ENCODE results near the gene GNG2. TPM values are rescaled to one million over a fixed set of nuclear protein-coding genes. Genes with fewer than 3 reads are reported as not detected.

Gene GNG2
- total and polyA plus RNA-seq, 4 experiments from 2014 or later = 81.3 to 177 (median 122) TPM

GRCh38 chr14:51957950-51958349 lies 97.5 kb downstream of the GNG2 start:
- Mint-ChIP-seq H3K4me3 (no peak overlapping the region), H3K27ac (peak overlapping the region in 2 of 7 donors; percentile 5 to 43), H3K9me3 (peaks cover 7 to 34% (median 17%) of the 10 kb centered on the region in 8 donors), H3K36me3 (peaks cover 78 to 92% of the 10 kb centered on the region in 2 donors), H3K27me3 (no peaks in the 10 kb centered on the region), H3K4me1 (peaks cover 37 to 67% (median 51%) of the 10 kb centered on the region in 4 donors)
- Histone ChIP-seq H3K27me3 (ENCODE audit: insufficient read depth, low read length) (no peaks in the 10 kb centered on the region), H3K36me3 (ENCODE audit: insufficient read depth, low read length) (peaks cover 22% of the 10 kb centered on the region), H3K27ac (ENCODE audit: low read depth, low read length) (no peak overlapping the region), H3K4me1 (ENCODE audit: insufficient read depth, low read length) (peaks cover 23% of the 10 kb centered on the region), H3K9me3 (ENCODE audit: control insufficient read depth in 1 of 2, low read length in 2 of 2) (no peaks in the 10 kb centered on the region), H3K4me3 (ENCODE audit: low read length in 2 of 2) (no peak overlapping the region)
- DNase-seq = no peak
- intact Hi-C loops (cut with micrococcal nuclease) = loop anchor here (5.0 kb wide), 1 partner anchor 111 kb away; no protein-coding TSS in a partner anchor
- ChIA-PET POLR2A (ENCODE audit: partially characterized antibody) (no interaction called here), CTCF (ENCODE audit: partially characterized antibody) (interaction anchor here (0.9 kb wide), 1 partner anchor 182 kb away, joined by 3 read pairs; no protein-coding TSS in a partner anchor)

GRCh38 chr14:51959928-51960327 lies 99.5 kb downstream of the GNG2 start:
- DNase-seq = no peak
- no peaks in the 10 kb centered on the region for H3K27me3 ChIP-seq (ENCODE audit: insufficient read depth, low read length)
- peaks cover 28% of the 10 kb centered on the region for H3K4me1 ChIP-seq (ENCODE audit: insufficient read depth, low read length)
- H3K9me3 ChIP-seq (ENCODE audit: control insufficient read depth in 1 of 2, low read length in 2 of 2) = no peaks in the 10 kb centered on the region
- H3K27me3 Mint-ChIP-seq = no peaks in the 10 kb centered on the region
- H3K36me3 Mint-ChIP-seq = peaks cover 65 to 93% of the 10 kb centered on the region in 2 donors
- H3K27ac Mint-ChIP-seq = peak overlapping the region in 4 of 7 donors; percentile 4 to 67 (median 36)
- peak overlapping the region in 2 of 8 donors; percentile 6 to 13 for H3K4me3 Mint-ChIP-seq
- intact Hi-C loops (cut with micrococcal nuclease) = loop anchor here (5.0 kb wide), 1 partner anchor 113 kb away; no protein-coding TSS in a partner anchor
- ChIA-PET CTCF (ENCODE audit: partially characterized antibody) (no interaction called here), POLR2A (ENCODE audit: partially characterized antibody) (no interaction called here)
- H3K36me3 ChIP-seq (ENCODE audit: insufficient read depth, low read length) = peaks cover 19% of the 10 kb centered on the region
- peaks cover 35 to 62% (median 54%) of the 10 kb centered on the region in 4 donors for H3K4me1 Mint-ChIP-seq
- no peak overlapping the region for H3K27ac ChIP-seq (ENCODE audit: low read depth, low read length)
- peaks cover 7 to 34% (median 17%) of the 10 kb centered on the region in 8 donors for H3K9me3 Mint-ChIP-seq
- H3K4me3 ChIP-seq (ENCODE audit: low read length in 2 of 2) = no peak overlapping the region

DNA sequence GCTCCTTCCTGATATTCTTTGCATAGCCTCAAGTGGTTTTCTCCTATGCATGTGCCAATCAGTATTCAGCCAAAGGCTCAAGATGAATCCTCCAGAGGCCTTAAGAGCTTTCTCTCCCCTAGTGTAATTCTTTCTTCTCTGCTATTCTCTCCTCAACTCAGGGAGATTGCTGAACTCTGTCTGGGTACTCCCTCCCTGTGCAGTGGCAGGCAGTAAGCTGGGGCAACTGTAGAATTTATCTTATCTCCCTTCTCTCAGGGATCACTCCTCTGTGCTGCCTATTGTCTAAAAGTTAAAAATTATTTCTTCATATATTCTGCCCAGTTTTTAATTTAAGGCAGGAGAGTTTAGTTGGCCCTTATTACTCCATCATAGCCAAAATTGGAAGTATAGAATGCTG lies 100.5 kb downstream of the GNG2 start:
- no peak for DNase-seq
- Histone ChIP-seq H3K9me3 (ENCODE audit: control insufficient read depth in 1 of 2, low read length in 2 of 2) (no peaks in the 10 kb centered on the region), H3K4me1 (ENCODE audit: insufficient read depth, low read length) (peaks cover 28% of the 10 kb centered on the region), H3K36me3 (ENCODE audit: insufficient read depth, low read length) (peaks cover 21% of the 10 kb centered on the region), H3K27me3 (ENCODE audit: insufficient read depth, low read length) (no peaks in the 10 kb centered on the region), H3K27ac (ENCODE audit: low read depth, low read length) (no peak overlapping the region), H3K4me3 (ENCODE audit: low read length in 2 of 2) (no peak overlapping the region)
- POLR2A ChIA-PET (ENCODE audit: partially characterized antibody) = no interaction called here
- intact Hi-C loops (cut with micrococcal nuclease) = no loop called here
- Mint-ChIP-seq H3K36me3 (peaks cover 58 to 91% of the 10 kb centered on the region in 2 donors), H3K9me3 (peaks cover 7 to 34% (median 17%) of the 10 kb centered on the region in 8 donors), H3K27me3 (no peaks in the 10 kb centered on the region), H3K4me3 (no peak overlapping the region), H3K27ac (peak overlapping the region in 3 of 7 donors; percentile 47 to 82 (median 49)), H3K4me1 (peaks cover 35 to 62% (median 52%) of the 10 kb centered on the region in 4 donors)
- CTCF ChIA-PET (ENCODE audit: partially characterized antibody) = interaction anchor here (1.0 kb wide), 1 partner anchor 17 kb away, joined by 3 read pairs; no protein-coding TSS in a partner anchor

GRCh38 chr14:51962711-51963110 lies 102.3 kb downstream of the GNG2 start:
- ChIA-PET CTCF (ENCODE audit: partially characterized antibody) (interaction anchor here (1.0 to 8.8 kb wide), 2 partner anchors 16 to 183 kb away, joined by 5 to 64 read pairs; no protein-coding TSS in a partner anchor), POLR2A (ENCODE audit: partially characterized antibody) (interaction anchor here (1.0 kb wide), 1 partner anchor 116 kb away, joined by 3 read pairs; no protein-coding TSS in a partner anchor)
- H3K9me3 ChIP-seq (ENCODE audit: control insufficient read depth in 1 of 2, low read length in 2 of 2) = no peaks in the 10 kb centered on the region
- Mint-ChIP-seq H3K9me3 (peaks cover 0 to 24% (median 14%) of the 10 kb centered on the region in 8 donors), H3K27ac (peak overlapping the region; percentile 25 to 87 (median 59)), H3K4me3 (peak overlapping the region in 1 of 8 donors; percentile 18), H3K27me3 (no peaks in the 10 kb centered on the region), H3K36me3 (peaks cover 54 to 88% of the 10 kb centered on the region in 2 donors), H3K4me1 (peaks cover 31 to 53% (median 45%) of the 10 kb centered on the region in 4 donors)
- peaks cover 28% of the 10 kb centered on the region for H3K4me1 ChIP-seq (ENCODE audit: insufficient read depth, low read length)
- DNase-seq = no peak
- H3K27me3 ChIP-seq (ENCODE audit: insufficient read depth, low read length) = no peaks in the 10 kb centered on the region
- H3K27ac ChIP-seq (ENCODE audit: low read depth, low read length) = no peak overlapping the region
- H3K4me3 ChIP-seq (ENCODE audit: low read length in 2 of 2) = no peak overlapping the region
- H3K36me3 ChIP-seq (ENCODE audit: insufficient read depth, low read length) = peaks cover 19% of the 10 kb centered on the region
- intact Hi-C loops (cut with micrococcal nuclease) = no loop called here

DNA sequence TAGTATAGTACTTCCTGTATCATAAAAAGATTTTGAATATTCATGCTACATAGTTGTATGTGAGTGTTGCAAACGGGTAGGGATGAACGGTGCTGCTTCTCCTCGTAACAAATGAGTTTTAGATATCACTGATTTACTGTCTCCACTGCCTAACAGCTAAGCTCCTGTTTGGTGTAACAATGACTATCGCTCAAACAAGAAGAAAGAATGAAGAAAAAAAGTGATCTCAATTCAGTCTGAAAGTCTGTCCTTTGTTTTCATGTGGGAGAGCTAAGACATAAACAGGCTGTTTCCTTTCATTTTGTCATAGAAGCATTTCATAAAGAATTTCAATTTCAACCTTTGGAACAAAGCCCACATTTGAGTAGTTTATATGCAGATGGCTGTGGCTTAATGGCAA lies 102.9 kb downstream of the GNG2 start:
- Histone ChIP-seq H3K4me1 (ENCODE audit: insufficient read depth, low read length) (peaks cover 28% of the 10 kb centered on the region), H3K27ac (ENCODE audit: low read depth, low read length) (no peak overlapping the region), H3K4me3 (ENCODE audit: low read length in 2 of 2) (no peak overlapping the region), H3K27me3 (ENCODE audit: insufficient read depth, low read length) (no peaks in the 10 kb centered on the region), H3K36me3 (ENCODE audit: insufficient read depth, low read length) (peaks cover 19% of the 10 kb centered on the region), H3K9me3 (ENCODE audit: control insufficient read depth in 1 of 2, low read length in 2 of 2) (no peaks in the 10 kb centered on the region)
- ChIA-PET CTCF (ENCODE audit: partially characterized antibody) (interaction anchor here (1.0 to 8.8 kb wide), 2 partner anchors 15 to 183 kb away, joined by 5 to 64 read pairs; no protein-coding TSS in a partner anchor), POLR2A (ENCODE audit: partially characterized antibody) (interaction anchor here (1.0 kb wide), 1 partner anchor 117 kb away, joined by 3 read pairs; no protein-coding TSS in a partner anchor)
- Mint-ChIP-seq H3K9me3 (peaks cover 0 to 20% (median 13%) of the 10 kb centered on the region in 8 donors), H3K4me3 (peak overlapping the region in 1 of 8 donors; percentile 35), H3K27ac (peak overlapping the region; percentile 25 to 89 (median 68)), H3K27me3 (no peaks in the 10 kb centered on the region), H3K4me1 (peaks cover 31 to 51% (median 43%) of the 10 kb centered on the region in 4 donors), H3K36me3 (peaks cover 53 to 85% of the 10 kb centered on the region in 2 donors)
- no peak for DNase-seq
- intact Hi-C loops (cut with micrococcal nuclease) = no loop called here

- no peaks in the 10 kb centered on the region for H3K9me3 ChIP-seq (ENCODE audit: control insufficient read depth in 1 of 2, low read length in 2 of 2)
- Mint-ChIP-seq H3K36me3 (peaks cover 25 to 70% of the 10 kb centered on the region in 2 donors), H3K27me3 (no peaks in the 10 kb centered on the region), H3K4me1 (peaks cover 8 to 17% (median 13%) of the 10 kb centered on the region in 4 donors), H3K4me3 (no peak overlapping the region), H3K27ac (peak overlapping the region in 3 of 7 donors; percentile 47 to 57 (median 47)), H3K9me3 (no peaks in the 10 kb centered on the region)
- CTCF ChIA-PET (ENCODE audit: partially characterized antibody) = interaction anchor here (0.7 to 8.8 kb wide), 2 partner anchors 11 to 187 kb away, joined by 4 to 64 read pairs; no protein-coding TSS in a partner anchor
- peaks cover 10% of the 10 kb centered on the region for H3K4me1 ChIP-seq (ENCODE audit: insufficient read depth, low read length)
- no peaks in the 10 kb centered on the region for H3K27me3 ChIP-seq (ENCODE audit: insufficient read depth, low read length)
- no peak for DNase-seq
- H3K4me3 ChIP-seq (ENCODE audit: low read length in 2 of 2) = no peak overlapping the region
- POLR2A ChIA-PET (ENCODE audit: partially characterized antibody) = no interaction called here
- no peak overlapping the region for H3K27ac ChIP-seq (ENCODE audit: low read depth, low read length)
- H3K36me3 ChIP-seq (ENCODE audit: insufficient read depth, low read length) = peaks cover 12% of the 10 kb centered on the region
- intact Hi-C loops (cut with micrococcal nuclease) = no loop called here
Measured at GRCh38 chr14:51967521-51967920, 107.1 kb downstream of the GNG2 start.

GRCh38 chr14:51969852-51970540 lies 109.6 kb downstream of the GNG2 start:
- no peaks in the 10 kb centered on the region for H3K9me3 Mint-ChIP-seq
- peaks cover 21 to 45% of the 10 kb centered on the region in 2 donors for H3K36me3 Mint-ChIP-seq
- Histone ChIP-seq H3K4me1 (ENCODE audit: insufficient read depth, low read length) (no peaks in the 10 kb centered on the region), H3K27me3 (ENCODE audit: insufficient read depth, low read length) (no peaks in the 10 kb centered on the region), H3K9me3 (ENCODE audit: control insufficient read depth in 1 of 2, low read length in 2 of 2) (no peaks in the 10 kb centered on the region), H3K4me3 (ENCODE audit: low read length in 2 of 2) (no peak overlapping the region), H3K27ac (ENCODE audit: low read depth, low read length) (no peak overlapping the region), H3K36me3 (ENCODE audit: insufficient read depth, low read length) (peaks cover 4% of the 10 kb centered on the region)
- no peak overlapping the region for H3K4me3 Mint-ChIP-seq
- H3K27me3 Mint-ChIP-seq = no peaks in the 10 kb centered on the region
- no peak for DNase-seq
- H3K4me1 Mint-ChIP-seq = peaks cover 0 to 9% (median under 1%) of the 10 kb centered on the region in 4 donors
- CTCF ChIA-PET (ENCODE audit: partially characterized antibody) = interaction anchor here (1.3 to 8.8 kb wide), 2 partner anchors 9 to 192 kb away, joined by 3 to 64 read pairs; no protein-coding TSS in a partner anchor
- POLR2A ChIA-PET (ENCODE audit: partially characterized antibody) = interaction anchor here (0.8 to 1.6 kb wide), 2 partner anchors 20 to 123 kb away, joined by 4 to 5 read pairs; partner anchors contain the start of gene RTRAF
- peak overlapping the region in 2 of 7 donors; percentile 3 to 42 for H3K27ac Mint-ChIP-seq
- intact Hi-C loops (cut with micrococcal nuclease) = no loop called here

All from CD4-positive, alpha-beta memory T cell (primary cell).